MCF 10A (cell line): Measurements from ENCODE around the gene CYB5D1. TPM values are rescaled to one million over a fixed set of nuclear protein-coding genes. Genes with fewer than 3 reads are reported as not detected.
"Not testable (repeated sequence)": the region's sequence is repeated elsewhere in the genome, so short reads cannot be mapped to it uniquely, and the experiment has no call there.

Experiments used
- Bru-seq: library from RNA; stranded (reverse); fragments of 400-500 nt; gene quantifications from one replicate; lab custom pipeline; 2021; lab: Mats Ljungman, UMichigan
- BruChase-seq, 2 experiments: library from RNA; stranded (reverse); fragments of 400-500 nt; gene quantifications; one replicate each; lab custom pipeline; 2021; lab: Mats Ljungman, UMichigan
- BruUV-seq: library from RNA; stranded (reverse); fragments of 400-500 nt; replicated peaks from 2 replicates; lab custom pipeline; 2021; lab: Mats Ljungman, UMichigan
- CTCF ChIA-PET: fragments of 300-600 bp; sonication (Branson Sonifier 250); formaldehyde crosslinking; extraction: SDS; loops from one replicate; lab custom pipeline; 2021; ENCODE audit warnings: antibody characterized with exemption, inconsistent platforms; lab: Yijun Ruan, JAX
- POLR2A ChIA-PET: fragments of 300-600, 350-650 bp; sonication (Branson Sonifier 250); formaldehyde crosslinking; extraction: SDS; loops from one replicate; lab custom pipeline; 2020; ENCODE audit warnings: antibody characterized with exemption, inconsistent platforms; lab: Yijun Ruan, JAX
- DNase-seq: peaks from one replicate; pipeline ENCODE4 v3.0.0-alpha.2; 2018; ENCODE audit not compliant: unreplicated experiment
- H3K27ac Mint-ChIP-seq: one replicate; pipeline ENCODE4 v1.8.0; 2022; ENCODE audit warnings: mild to moderate bottlenecking, low read depth, mixed read lengths; ENCODE audit not compliant: unreplicated experiment
- H3K27me3 Mint-ChIP-seq: one replicate; pipeline ENCODE4 v1.8.0; 2022; ENCODE audit warnings: mixed read lengths; ENCODE audit not compliant: insufficient read depth, unreplicated experiment
- H3K36me3 Mint-ChIP-seq: one replicate; pipeline ENCODE4 v1.8.0; 2022; ENCODE audit warnings: mild to moderate bottlenecking, moderate library complexity, mixed read lengths; ENCODE audit not compliant: insufficient read depth, unreplicated experiment
- H3K4me1 Mint-ChIP-seq: one replicate; pipeline ENCODE4 v1.8.0; 2022; ENCODE audit warnings: mixed read lengths; ENCODE audit not compliant: insufficient read depth, unreplicated experiment
- H3K4me3 Mint-ChIP-seq: one replicate; pipeline ENCODE4 v1.8.0; 2022; ENCODE audit warnings: mild to moderate bottlenecking, moderate library complexity, mixed read lengths; ENCODE audit not compliant: unreplicated experiment
- H3K9me3 Mint-ChIP-seq: one replicate; pipeline ENCODE4 v1.8.0; 2022; ENCODE audit warnings: mixed read lengths; ENCODE audit not compliant: unreplicated experiment
- intact Hi-C: fragments of 100-400 bp; cut with micrococcal nuclease; formaldehyde crosslinking; loops from 2 replicates; pipeline ENCODE4 v1.14.1; 2022
- long read RNA-seq: library from polyadenylated mRNA; stranded (forward); transcript quantifications from one replicate; pipeline ENCODE4 v2.0.0, GENCODE V29; 2022
- total RNA-seq: library from RNA; stranded (reverse); gene quantifications from 2 replicates; pipeline ENCODE4 v1.2.3, GENCODE V29; 2022
- TF ChIP-seq, protein P1 (sequence below): fragments of 200-600 bp; IDR thresholded peaks from one replicate; pipeline ENCODE4 v1.8.0; 2022; ENCODE audit warnings: antibody characterized with exemption, mild to moderate bottlenecking; ENCODE audit not compliant: unreplicated experiment

CYB5D1 gene
- total RNA-seq: 23.1 and 23.2 TPM in 2 replicates
- Bru-seq, nascent RNA: percentile 83 among the genes with signal in this experiment
- BruChase-seq, experiment 1, labeled RNA remaining after a 6-hour chase: percentile 94 among the genes with signal in this experiment
- percentile 93 among the genes with signal in this experiment for BruChase-seq, experiment 2, labeled RNA remaining after a 2-hour chase
- long read RNA-seq, transcript CYB5D1-201 (4 exons, 3,509 nt): major isoform, 35 of 56 reads
- long read RNA-seq, transcript CYB5D1-205 (3 exons, 538 nt): minor isoform, 12 of 56 reads
- long read RNA-seq, transcript CYB5D1-203 (4 exons, 1,870 nt): minor isoform, 5 of 56 reads
- long read RNA-seq, partial matches to known transcripts: 4 of 56 reads
- long read RNA-seq, other reads (novel, unspliced or antisense): 0 of 56 reads

DNA sequence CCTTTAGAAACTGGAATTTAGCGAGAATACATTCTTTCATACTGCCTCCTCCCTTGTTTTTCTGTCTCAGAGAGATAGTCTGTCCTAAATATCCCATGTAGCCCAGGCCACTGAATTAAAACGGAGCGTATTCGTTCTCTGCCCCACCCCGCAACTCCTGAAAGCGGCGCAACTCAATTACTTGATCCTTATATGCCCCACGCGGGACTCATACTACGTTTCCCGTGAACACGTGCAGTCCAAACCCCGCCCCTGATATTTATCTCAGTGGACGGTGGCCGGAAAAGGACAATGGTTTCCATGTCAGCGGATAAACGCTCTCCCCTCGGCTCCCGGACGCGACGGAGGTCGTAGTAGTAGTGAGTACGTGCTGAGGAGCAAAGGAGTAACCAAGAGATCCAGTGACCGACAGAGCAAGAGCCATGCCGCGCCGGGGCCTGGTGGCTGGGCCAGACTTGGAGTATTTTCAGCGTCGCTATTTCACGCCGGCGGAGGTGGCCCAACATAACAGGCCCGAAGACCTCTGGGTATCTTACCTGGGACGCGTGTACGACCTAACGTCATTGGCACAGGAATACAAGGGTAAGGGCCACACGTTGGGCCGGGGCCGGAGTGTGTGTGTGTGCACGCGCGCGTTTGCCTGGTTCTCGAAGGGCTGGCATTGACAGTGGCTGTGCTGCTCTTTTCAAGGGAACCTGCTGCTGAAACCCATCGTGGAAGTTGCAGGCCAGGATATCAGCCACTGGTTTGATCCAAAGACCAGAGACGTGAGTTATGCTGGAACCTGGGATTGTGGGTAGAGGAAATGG lies at the start of gene CYB5D1:
CYB5D1 (plus strand) TSS at position 291 of the 809 bp plus-strand sequence; CDS start at position 423, 132 bp downstream.
- Mint-ChIP-seq H3K27me3 (no peaks in the 10 kb centered on the region), H3K9me3 (no peaks in the 10 kb centered on the region), H3K4me1 (peaks cover 12% of the 10 kb centered on the region), H3K36me3 (peaks cover 13% of the 10 kb centered on the region), H3K27ac (no peak within 1 kb of the TSS), H3K4me3 (no peak within 1 kb of the TSS)
- POLR2A ChIA-PET: interaction anchor here (0.6 to 3.1 kb wide), 32 partner anchors 9 to 422 kb away, joined by 3 to 70 read pairs (median 5); partner anchors contain the start of genes CD68, CHD3, CNTROB and HES7
- no TSS peak for BruUV-seq
- CTCF ChIA-PET: interaction anchor here (0.6 to 2.6 kb wide), 15 partner anchors 13 to 566 kb away, joined by 3 to 12 read pairs (median 4); partner anchors contain the start of gene RNF227
- TF ChIP-seq, protein P1, sequence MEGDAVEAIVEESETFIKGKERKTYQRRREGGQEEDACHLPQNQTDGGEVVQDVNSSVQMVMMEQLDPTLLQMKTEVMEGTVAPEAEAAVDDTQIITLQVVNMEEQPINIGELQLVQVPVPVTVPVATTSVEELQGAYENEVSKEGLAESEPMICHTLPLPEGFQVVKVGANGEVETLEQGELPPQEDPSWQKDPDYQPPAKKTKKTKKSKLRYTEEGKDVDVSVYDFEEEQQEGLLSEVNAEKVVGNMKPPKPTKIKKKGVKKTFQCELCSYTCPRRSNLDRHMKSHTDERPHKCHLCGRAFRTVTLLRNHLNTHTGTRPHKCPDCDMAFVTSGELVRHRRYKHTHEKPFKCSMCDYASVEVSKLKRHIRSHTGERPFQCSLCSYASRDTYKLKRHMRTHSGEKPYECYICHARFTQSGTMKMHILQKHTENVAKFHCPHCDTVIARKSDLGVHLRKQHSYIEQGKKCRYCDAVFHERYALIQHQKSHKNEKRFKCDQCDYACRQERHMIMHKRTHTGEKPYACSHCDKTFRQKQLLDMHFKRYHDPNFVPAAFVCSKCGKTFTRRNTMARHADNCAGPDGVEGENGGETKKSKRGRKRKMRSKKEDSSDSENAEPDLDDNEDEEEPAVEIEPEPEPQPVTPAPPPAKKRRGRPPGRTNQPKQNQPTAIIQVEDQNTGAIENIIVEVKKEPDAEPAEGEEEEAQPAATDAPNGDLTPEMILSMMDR: no peak
- DNase-seq: peak; percentile 94
- intact Hi-C loops: loop anchor here (1.0 kb wide), 2 partner anchors 24 to 36 kb away; partner anchors contain the start of gene KDM6B

GRCh38 chr17:7809086-7809790 lies 48.6 kb upstream of the CYB5D1 start:
- Mint-ChIP-seq H3K27ac (no peak overlapping the region), H3K4me3 (peak overlapping the region; percentile 54), H3K9me3 (no peaks in the 10 kb centered on the region), H3K36me3 (no peaks in the 10 kb centered on the region), H3K27me3 (no peaks in the 10 kb centered on the region), H3K4me1 (peaks cover 20% of the 10 kb centered on the region)
- TF ChIP-seq, protein P1: no peak
- POLR2A ChIA-PET: interaction anchor here (0.6 to 1.3 kb wide), 6 partner anchors 16 to 66 kb away, joined by 3 to 5 read pairs (median 3); partner anchors contain the start of gene NAA38
- no TSS peak for BruUV-seq
- CTCF ChIA-PET: interaction anchor here (0.5 to 1.0 kb wide), 5 partner anchors 10 to 332 kb away, joined by 3 to 4 read pairs (median 3); no protein-coding TSS in a partner anchor
- DNase-seq: peak; percentile 80
- intact Hi-C loops: no loop called here

GRCh38 chr17:7809791-7810343 lies 47.9 kb upstream of the CYB5D1 start:
- Mint-ChIP-seq H3K4me3 (peak overlapping the region; percentile 54), H3K4me1 (peaks cover 20% of the 10 kb centered on the region)
- H3K27ac Mint-ChIP-seq, intact Hi-C loops, H3K9me3 Mint-ChIP-seq, POLR2A ChIA-PET, H3K36me3 Mint-ChIP-seq, BruUV-seq, H3K27me3 Mint-ChIP-seq: not testable (repeated sequence)
- CTCF ChIA-PET: interaction anchor here (1.0 kb wide), 1 partner anchor 9 kb away, joined by 4 read pairs; no protein-coding TSS in a partner anchor
- peak; percentile 25 for DNase-seq

GRCh38 chr17:7811251-7811650 lies 46.6 kb upstream of the CYB5D1 start:
- no peak for DNase-seq
- Mint-ChIP-seq H3K36me3 (no peaks in the 10 kb centered on the region), H3K4me1 (peaks cover 20% of the 10 kb centered on the region), H3K27me3 (no peaks in the 10 kb centered on the region), H3K4me3 (no peak overlapping the region), H3K9me3 (no peaks in the 10 kb centered on the region), H3K27ac (no peak overlapping the region)
- TF ChIP-seq, protein P1: no peak
- ChIA-PET CTCF (interaction anchor here (0.6 to 2.9 kb wide), 4 partner anchors 10 to 161 kb away, joined by 3 to 8 read pairs (median 4); no protein-coding TSS in a partner anchor), POLR2A (no interaction called here)
- intact Hi-C loops: no loop called here
- no TSS peak for BruUV-seq
